Thoracic aorta (tissue), 2 donors: ENCODE results near the gene LCNL1. TPM values are rescaled to one million over a fixed set of nuclear protein-coding genes. Genes with fewer than 3 reads are reported as not detected.

Experiments
- ATAC-seq: fragments of 150-250 bp; one replicate; pipeline ENCODE4 v1.8.0; 2017; ENCODE audit warnings: low read depth; ENCODE audit not compliant: insufficient number of reproducible peaks, low FRiP score
- DNase-seq: peaks from one replicate; pipeline ENCODE4 v3.0.0-alpha.2; 2020; ENCODE audit warnings: low spot score
- H3K27ac ChIP-seq, 2 donors: fragments of 200-600 bp; sonication (generic); 1 replicate in 1 of 2; 2 replicates in 1 of 2; pipeline ENCODE4 v1.5.1; 2016; ENCODE audit warnings: mild to moderate bottlenecking in 2 of 2, moderate library complexity in 2 of 2
- H3K27me3 ChIP-seq: fragments of 200-600 bp; sonication (generic); replicated peaks from 2 replicates; pipeline ENCODE4 v1.6.0; 2016; ENCODE audit warnings: mild to moderate bottlenecking; ENCODE audit not compliant: insufficient read depth
- H3K36me3 ChIP-seq: fragments of 200-600 bp; sonication (generic); one replicate; pipeline ENCODE4 v1.5.1; 2016
- H3K4me1 ChIP-seq, 2 donors: fragments of 200-600 bp; sonication (generic); 1 replicate in 1 of 2; 2 replicates in 1 of 2; pipeline versions ENCODE4 v1.5.1 to v1.6.0; 2016; ENCODE audit warnings: low read depth in 2 of 2, mild to moderate bottlenecking in 1 of 2; ENCODE audit not compliant: control insufficient read depth in 1 of 2
- H3K4me3 ChIP-seq: fragments of 200-600 bp; sonication (generic); 2 replicates; pipeline ENCODE4 v1.5.1; 2016; ENCODE audit warnings: mild to moderate bottlenecking
- H3K9me3 ChIP-seq: fragments of 200-600 bp; sonication (generic); 2 replicates; pipeline ENCODE4 v1.5.1; 2016
- total RNA-seq, 2 donors: library from RNA; depleted of rRNA; stranded (reverse); fragments of >200 nt; gene quantifications; one replicate each; pipeline versions ENCODE4 v1.1.0 to v1.2.3, GENCODE V29; 2016
- TF ChIP-seq, protein P1 (sequence below): fragments of 200-600 bp; sonication (generic); IDR thresholded peaks from one replicate; pipeline ENCODE4 v1.5.1; 2019; ENCODE audit warnings: antibody characterized with exemption

The LCNL1 gene
- total RNA-seq, 2 donors from 2014 or later: not detected

DNA sequence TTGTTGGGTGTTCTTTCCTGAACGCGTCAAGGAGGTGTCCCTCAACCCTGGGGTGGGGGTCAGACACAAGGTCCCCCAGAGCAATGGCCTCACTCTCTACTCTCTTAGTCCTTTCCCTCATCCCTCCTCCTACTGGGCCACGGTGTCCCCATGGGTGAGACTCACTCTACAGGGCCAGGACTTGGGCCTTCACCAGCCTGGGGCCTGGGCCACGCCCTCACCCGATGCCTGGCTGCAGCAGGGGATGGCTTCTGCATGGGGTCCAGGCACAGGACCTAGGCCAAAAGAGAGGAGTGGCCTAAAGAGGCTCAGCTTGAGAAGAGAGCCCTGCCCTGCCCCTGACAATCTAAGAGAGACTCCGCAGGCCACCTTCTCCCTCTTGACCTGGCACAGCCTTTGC lies 24.9 kb upstream of the LCNL1 start:
- ATAC-seq (no peak), DNase-seq (no peak)
- Histone ChIP-seq H3K9me3 (no peaks in the 10 kb centered on the region), H3K27me3 (no peaks in the 10 kb centered on the region), H3K4me3 (no peak overlapping the region), H3K36me3 (no peaks in the 10 kb centered on the region), H3K4me1 (peaks cover 6 to 16% of the 10 kb centered on the region in 2 donors), H3K27ac (no peak overlapping the region)
- TF ChIP-seq, protein P1, sequence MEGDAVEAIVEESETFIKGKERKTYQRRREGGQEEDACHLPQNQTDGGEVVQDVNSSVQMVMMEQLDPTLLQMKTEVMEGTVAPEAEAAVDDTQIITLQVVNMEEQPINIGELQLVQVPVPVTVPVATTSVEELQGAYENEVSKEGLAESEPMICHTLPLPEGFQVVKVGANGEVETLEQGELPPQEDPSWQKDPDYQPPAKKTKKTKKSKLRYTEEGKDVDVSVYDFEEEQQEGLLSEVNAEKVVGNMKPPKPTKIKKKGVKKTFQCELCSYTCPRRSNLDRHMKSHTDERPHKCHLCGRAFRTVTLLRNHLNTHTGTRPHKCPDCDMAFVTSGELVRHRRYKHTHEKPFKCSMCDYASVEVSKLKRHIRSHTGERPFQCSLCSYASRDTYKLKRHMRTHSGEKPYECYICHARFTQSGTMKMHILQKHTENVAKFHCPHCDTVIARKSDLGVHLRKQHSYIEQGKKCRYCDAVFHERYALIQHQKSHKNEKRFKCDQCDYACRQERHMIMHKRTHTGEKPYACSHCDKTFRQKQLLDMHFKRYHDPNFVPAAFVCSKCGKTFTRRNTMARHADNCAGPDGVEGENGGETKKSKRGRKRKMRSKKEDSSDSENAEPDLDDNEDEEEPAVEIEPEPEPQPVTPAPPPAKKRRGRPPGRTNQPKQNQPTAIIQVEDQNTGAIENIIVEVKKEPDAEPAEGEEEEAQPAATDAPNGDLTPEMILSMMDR: no peak

DNA sequence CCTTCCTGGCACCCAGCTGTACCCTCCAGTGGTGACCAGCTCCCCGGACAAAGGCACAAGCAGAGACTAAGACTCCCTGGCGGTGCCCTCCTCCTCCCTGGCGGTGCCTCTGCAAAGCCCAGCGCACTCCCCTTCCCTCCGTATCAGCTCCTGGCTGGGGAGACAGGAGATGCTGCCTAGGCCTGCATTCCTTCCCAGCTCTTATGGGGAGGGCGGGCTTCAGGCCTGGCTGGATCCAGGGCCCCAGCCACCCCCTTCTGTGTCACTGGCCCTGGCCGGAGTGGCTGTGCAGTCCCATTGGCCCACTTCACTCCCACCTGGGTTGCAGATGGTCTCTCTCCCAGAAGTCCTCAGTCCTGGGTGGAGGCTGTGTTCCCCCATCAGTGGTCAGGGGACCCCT lies 24.3 kb upstream of the LCNL1 start:
- no peak overlapping the region for H3K27ac ChIP-seq
- no peak for DNase-seq
- TF ChIP-seq, protein P1: no peak

DNA sequence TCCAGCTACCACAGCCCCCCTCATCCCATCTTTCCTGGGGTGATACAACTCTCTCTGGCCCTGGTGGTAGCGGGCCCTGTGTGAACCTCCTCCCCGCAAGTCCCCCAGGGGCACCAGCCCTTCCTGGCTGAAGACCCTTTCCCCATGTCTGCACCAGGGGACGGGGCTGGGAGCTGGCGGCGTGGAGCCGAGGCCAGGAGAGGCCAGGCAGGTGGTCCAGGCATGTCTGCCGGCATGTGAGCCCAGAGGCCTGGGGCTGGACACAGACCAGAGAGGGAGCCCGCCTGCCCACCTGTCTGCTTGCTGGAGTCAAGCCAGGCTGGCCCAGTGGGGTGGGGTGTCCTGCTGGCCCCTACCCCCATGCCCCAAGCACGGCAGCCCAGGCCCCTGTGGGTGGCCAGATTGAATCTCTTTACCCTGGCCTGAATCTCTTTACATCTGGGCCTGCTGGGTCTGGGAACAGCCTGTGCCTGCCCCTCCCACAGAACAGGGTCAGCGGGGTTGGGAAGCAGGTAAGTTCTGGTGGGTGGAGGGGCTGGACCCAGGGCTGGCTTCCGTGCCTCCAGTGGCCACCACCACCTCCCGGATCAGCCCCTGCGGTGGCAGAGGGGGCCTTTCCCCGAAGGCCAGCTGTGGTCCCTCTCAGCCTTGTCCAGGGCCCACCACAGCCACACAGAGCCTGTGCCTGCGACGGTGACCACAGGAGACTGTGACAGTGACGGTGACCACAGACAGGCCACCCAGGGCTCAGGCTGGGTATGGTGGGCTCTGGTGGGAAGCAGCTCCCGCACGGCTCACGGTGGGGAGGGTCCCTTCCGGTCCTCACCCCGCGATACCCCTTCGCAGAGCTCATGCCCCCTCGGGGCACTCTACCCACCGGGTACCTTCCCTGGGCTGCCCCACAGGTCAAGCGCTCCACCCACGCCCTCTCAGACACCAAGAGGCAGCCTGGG lies 23.6 kb upstream of the LCNL1 start:
- H3K4me1 ChIP-seq: peaks cover 6 to 16% of the 10 kb centered on the region in 2 donors
- TF ChIP-seq, protein P1: no peak
- H3K9me3 ChIP-seq: no peaks in the 10 kb centered on the region
- H3K27me3 ChIP-seq: no peaks in the 10 kb centered on the region
- H3K27ac ChIP-seq: no peak overlapping the region
- H3K4me3 ChIP-seq: no peak overlapping the region
- ATAC-seq: no peak
- H3K36me3 ChIP-seq: no peaks in the 10 kb centered on the region
- no peak for DNase-seq

More for the DNA sequence above, 24.3 kb upstream of the LCNL1 start:
- Histone ChIP-seq H3K4me1 (peaks cover 6 to 16% of the 10 kb centered on the region in 2 donors), H3K27me3 (no peaks in the 10 kb centered on the region), H3K36me3 (no peaks in the 10 kb centered on the region), H3K9me3 (no peaks in the 10 kb centered on the region), H3K4me3 (no peak overlapping the region)
- ATAC-seq: no peak

DNA sequence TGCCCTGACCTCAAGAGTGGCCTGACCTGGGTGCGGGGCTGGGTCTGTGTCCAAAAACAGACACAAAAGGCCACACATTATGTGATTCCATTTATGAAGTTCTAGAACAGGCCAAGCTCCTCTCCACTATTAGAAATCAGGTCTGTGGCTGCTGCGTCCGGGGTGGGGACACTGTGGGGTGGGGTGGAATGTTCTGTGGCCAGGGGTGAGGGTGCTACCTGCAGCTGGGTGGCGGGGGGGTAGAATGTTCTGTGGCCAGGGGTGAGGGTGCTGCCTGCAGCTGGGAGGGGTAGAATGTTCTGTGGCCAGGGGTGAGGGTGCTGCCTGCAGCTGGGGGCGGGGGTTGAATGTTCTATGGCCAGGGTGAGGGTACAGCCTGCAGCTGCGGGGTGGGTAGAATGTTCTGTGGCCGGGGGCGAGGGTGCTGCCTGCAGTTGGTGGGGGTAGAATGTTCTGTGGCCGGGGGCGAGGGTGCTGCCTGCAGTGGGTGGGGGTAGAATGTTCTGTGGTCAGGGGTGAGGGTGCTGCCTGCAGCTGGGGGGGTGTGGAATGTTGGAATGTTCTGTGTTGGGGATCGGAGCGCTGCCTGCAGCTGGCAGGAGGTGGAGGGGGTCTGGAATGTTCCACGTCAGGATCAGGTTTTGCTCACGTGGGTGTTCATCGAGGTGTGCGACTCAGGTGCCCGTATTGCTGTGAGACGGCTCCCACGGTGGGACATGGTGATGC lies 22.4 kb upstream of the LCNL1 start:
- Histone ChIP-seq H3K27ac (no peak overlapping the region), H3K27me3 (no peaks in the 10 kb centered on the region), H3K36me3 (no peaks in the 10 kb centered on the region), H3K4me3 (no peak overlapping the region), H3K4me1 (peaks cover 6 to 16% of the 10 kb centered on the region in 2 donors), H3K9me3 (no peaks in the 10 kb centered on the region)
- DNase-seq (no peak), ATAC-seq (no peak)
- TF ChIP-seq, protein P1: no peak

DNA sequence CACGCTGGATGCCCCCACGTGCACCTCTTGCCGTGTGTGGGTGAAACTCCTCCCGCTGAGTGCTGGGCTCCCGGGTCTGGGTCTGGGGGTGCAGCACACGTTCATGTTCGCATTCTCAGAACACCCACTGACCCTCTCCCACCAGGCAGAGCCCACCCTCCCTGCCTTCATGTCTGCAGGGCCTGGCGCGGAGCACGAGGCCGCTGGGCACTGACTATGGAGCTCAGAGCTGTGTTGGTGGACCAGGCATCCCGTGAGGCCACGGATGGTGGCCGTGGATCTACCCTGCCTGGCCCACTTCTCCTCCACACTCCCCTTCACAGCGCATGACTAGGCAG lies 21.9 kb upstream of the LCNL1 start:
- no peaks in the 10 kb centered on the region for H3K9me3 ChIP-seq
- H3K27me3 ChIP-seq: no peaks in the 10 kb centered on the region
- H3K4me3 ChIP-seq: peak overlapping the region; percentile 11
- DNase-seq (no peak), ATAC-seq (no peak)
- no peaks in the 10 kb centered on the region for H3K36me3 ChIP-seq
- H3K4me1 ChIP-seq: peaks cover 6 to 18% of the 10 kb centered on the region in 2 donors
- peak overlapping the region in 1 of 2 donors; percentile 55 for H3K27ac ChIP-seq
- TF ChIP-seq, protein P1: no peak
